K562 (cell line): ENCODE data around the gene PTTG1IP. TPM values are rescaled to one million over a fixed set of nuclear protein-coding genes. Genes with fewer than 3 reads are reported as not detected.

Experiments used
- ATAC-seq: fragments of 200-7000 bp; cut with Tn5 transposase; 3 replicates; pipeline ENCODE4 v1.9.1; 2020; ENCODE audit warnings: moderate library complexity
- BruUV-seq: library from RNA; stranded (reverse); fragments of 400-500 nt; replicated peaks from 2 replicates; lab custom pipeline; 2021; lab: Mats Ljungman, UMichigan
- CTCF ChIA-PET: fragments of 300-600 bp; formaldehyde crosslinking; extraction: SDS; loops from one replicate; lab custom pipeline; 2021; ENCODE audit warnings: low intra/inter-chr PET ratio; lab: Yijun Ruan, JAX
- POLR2A ChIA-PET: fragments of 300-600, 350-650 bp; sonication (Branson Sonifier 250); formaldehyde crosslinking; extraction: SDS; loops from one replicate; lab custom pipeline; 2021; ENCODE audit warnings: antibody characterized with exemption, inconsistent platforms; lab: Yijun Ruan, JAX
- DNase-seq, 4 experiments: peaks; one replicate each; pipeline versions ENCODE4 v3.0.0 to v3.0.0-alpha.2; 2011 to 2018; ENCODE audit warnings: low spot score in 3 of 4, mixed read lengths in 3 of 4; ENCODE audit errors: extremely low read depth in 1 of 4
- FAIRE-seq: peaks from 2 replicates; lab custom pipeline; 2011; peaks lifted over from hg19 to GRCh38; lab: Jason Lieb, UNC
- H2AFZ ChIP-seq: 2 replicates; pipeline ENCODE4 v1.6.0; 2011; ENCODE audit warnings: low read depth, low read length, control low read depth, inconsistent platforms
- H3K27ac ChIP-seq: fragments of 200-600 bp; 3 replicates; pipeline ENCODE4 v1.8.0; 2011; ENCODE audit warnings: low read depth, mild to moderate bottlenecking, control low read depth, inconsistent platforms, low read length, moderate library complexity, mixed read lengths; ENCODE audit errors: extremely low read depth
- H3K27me3 ChIP-seq, 2 experiments: fragments of 300-600 bp in 1 of 2; 2 replicates in 1 of 2; 3 replicates in 1 of 2; pipeline versions ENCODE4 v1.6.0 to v1.8.0; 2011; ENCODE audit warnings: inconsistent platforms in 2 of 2, low read length in 2 of 2, mild to moderate bottlenecking in 1 of 2, mixed read lengths in 1 of 2, moderate library complexity in 1 of 2; ENCODE audit not compliant: control insufficient read depth in 2 of 2, insufficient read depth in 2 of 2
- H3K36me3 ChIP-seq: fragments of 300-600 bp; 3 replicates; pipeline ENCODE4 v1.8.0; 2011; ENCODE audit warnings: mild to moderate bottlenecking, low read length, inconsistent platforms; ENCODE audit not compliant: control insufficient read depth, insufficient read depth
- H3K4me1 ChIP-seq, 2 experiments: fragments of 200-600 bp in 1 of 2; replicated peaks in 1 of 2; 2 replicates in 1 of 2; 3 replicates in 1 of 2; pipeline versions ENCODE4 v1.5.1 to v1.8.0; 2011; ENCODE audit warnings: inconsistent platforms in 2 of 2, low read length in 2 of 2, mild to moderate bottlenecking in 1 of 2, mixed read lengths in 1 of 2, moderate library complexity in 1 of 2; ENCODE audit not compliant: control insufficient read depth in 2 of 2, insufficient read depth in 2 of 2
- H3K4me2 ChIP-seq: 2 replicates; pipeline ENCODE4 v1.6.1; 2011; ENCODE audit warnings: low read length, control low read depth, inconsistent platforms, mixed read lengths; ENCODE audit not compliant: insufficient read depth
- H3K4me3 ChIP-seq: fragments of 200-600 bp; sonication (generic), shearing (Covaris generic); 2 replicates; pipeline ENCODE4 v1.5.1; 2016; ENCODE audit warnings: control low read depth, inconsistent platforms
- H3K79me2 ChIP-seq: fragments of 200-600 bp; 3 replicates; pipeline ENCODE4 v1.8.0; 2011; ENCODE audit warnings: low read length, inconsistent platforms; ENCODE audit not compliant: control insufficient read depth, insufficient read depth
- H3K9ac ChIP-seq, 2 experiments: 2 replicates each; pipeline versions ENCODE4 v1.6.0 to v1.6.1; 2011; ENCODE audit warnings: low read depth in 2 of 2, low read length in 2 of 2, control low read depth in 1 of 2, inconsistent platforms in 1 of 2, mild to moderate bottlenecking in 1 of 2, mixed read lengths in 1 of 2; ENCODE audit not compliant: insufficient read depth in 1 of 2
- H3K9me1 ChIP-seq: one replicate; pipeline ENCODE4 v1.6.0; 2011; ENCODE audit warnings: inconsistent platforms, mild to moderate bottlenecking, low read length, moderate library complexity; ENCODE audit not compliant: control insufficient read depth, insufficient read depth
- H3K9me3 ChIP-seq: replicated peaks from 2 replicates; pipeline ENCODE4 v1.5.1; 2011; ENCODE audit warnings: low read depth, low read length, inconsistent platforms; ENCODE audit not compliant: control insufficient read depth, insufficient read depth
- H4K20me1 ChIP-seq: replicated peaks from 2 replicates; pipeline ENCODE4 v1.6.1; 2011; ENCODE audit warnings: low read length, inconsistent platforms, mixed read lengths; ENCODE audit not compliant: control insufficient read depth, insufficient read depth
- MITF ChIP-seq: IDR thresholded peaks from 2 replicates; pipeline ENCODE4 v1.6.1; 2014; ENCODE audit warnings: antibody characterized with exemption
- WGBS: fragments of 100-300 bp; shearing (Covaris generic); methylation state at CpG from one replicate; pipeline ENCODE4 v1.1.6; 2016; ENCODE audit warnings: low coverage, mixed read lengths; ENCODE audit not compliant: insufficient coverage; ENCODE audit errors: missing lambda C conversion rate; 5-methylcytosine and 5-hydroxymethylcytosine counted together
- in situ Hi-C: fragments of 300-500 bp; cut with MboI; formaldehyde crosslinking; loops from 4 replicates; pipeline ENCODE4 v1.15.0; 2018; ENCODE audit warnings: inconsistent platforms, mixed read lengths
- intact Hi-C: fragments of 100-400 bp; cut with micrococcal nuclease; formaldehyde crosslinking; loops from 2 replicates; pipeline ENCODE4 v1.14.2; 2022
- polyA plus RNA-seq, 8 experiments: library from polyadenylated mRNA; depleted of rRNA in 4 of 8; stranded (reverse) in 5 of 8; unstranded in 3 of 8; fragments of >200 nt; fragmentation: Nextera tagmentation in 2 of 8; fragmentation: Illumina TruSeq in 1 of 8; extraction: Ambion mirVana in 2 of 8; extraction: Trizol in 1 of 8; gene quantifications; 2 replicates each; pipeline versions ENCODE4 v1.2.1 to v1.2.3, GENCODE V29; 2011 to 2014; ENCODE audit warnings: inconsistent platforms in 1 of 8, missing spikeins in 1 of 8
- total RNA-seq, 7 experiments: library from RNA; depleted of rRNA in 6 of 7; stranded (reverse); fragments of >200 nt in 6 of 7; fragmentation: Illumina TruSeq in 2 of 7; extraction: Trizol in 2 of 7; gene quantifications; 2 replicates each; pipeline versions ENCODE4 v1.2.1 to v1.2.3, GENCODE V29; 2011 to 2021; ENCODE audit warnings: low replicate concordance in 1 of 7

PTTG1IP gene
- total and polyA plus RNA-seq, 9 of the 15 experiments (the other 6 are each of a cell fraction or from before 2014, with no cell fraction given), result 5.0 to 99.3 (median 82.4) TPM

DNA sequence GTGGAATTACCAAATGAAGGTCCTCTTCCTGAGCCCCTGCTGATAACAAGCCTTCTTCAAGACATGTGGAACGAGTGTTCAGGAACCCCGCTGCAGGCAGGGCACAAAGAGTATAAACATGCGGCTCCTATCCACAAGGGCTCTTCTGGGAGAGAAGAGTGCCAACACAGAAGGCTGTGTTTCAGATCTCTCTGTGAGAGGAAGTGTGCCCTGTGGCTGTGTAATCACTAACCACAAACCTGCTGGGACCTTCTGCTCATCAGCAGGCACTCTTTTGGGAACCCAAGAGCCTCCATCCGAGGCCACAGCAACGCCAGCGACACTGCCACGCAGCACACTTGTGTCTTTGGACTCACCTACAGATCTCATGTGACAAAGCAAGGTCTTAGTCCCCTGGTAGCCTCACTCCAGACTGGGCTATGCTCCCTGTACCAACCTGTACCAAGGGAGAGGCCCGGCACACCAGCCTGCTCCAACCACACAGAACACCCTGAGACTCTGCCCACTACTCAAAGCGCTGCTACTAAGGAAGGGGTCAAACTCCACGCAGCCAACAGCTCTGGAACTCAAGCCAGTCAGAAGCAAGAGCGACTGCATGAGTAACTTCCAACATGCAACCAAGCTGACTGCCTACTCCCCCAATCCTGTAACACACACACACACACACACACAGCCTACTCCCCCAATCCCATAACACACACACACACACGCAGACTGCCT, 7.8 kb downstream of the PTTG1IP start:
- Histone ChIP-seq H2AFZ (no peak overlapping the region), H3K27me3 (no peaks in the 10 kb centered on the region), H3K36me3 (peaks cover 52% of the 10 kb centered on the region), H3K4me2 (no peak overlapping the region), H3K9ac (peak overlapping the region in 1 of 2 experiments; percentile 2; a peak in 2 of 4 replicates), H3K27ac (no peak overlapping the region; the same call in 2 of the 3 replicates), H4K20me1 (peaks cover 42% of the 10 kb centered on the region), H3K9me3 (no peaks in the 10 kb centered on the region), H3K79me2 (peaks cover 87% of the 10 kb centered on the region), H3K4me3 (no peak overlapping the region), H3K9me1 (peaks cover 13% of the 10 kb centered on the region), H3K4me1 (peaks cover 31 to 41% of the 10 kb centered on the region in 2 experiments)
- ATAC-seq (no peak), DNase-seq (no peak), FAIRE-seq (no peak)
- POLR2A ChIA-PET, result interaction anchor here (0.9 to 1.1 kb wide), 4 partner anchors 8 to 76 kb away, joined by 3 to 5 read pairs (median 3); no protein-coding TSS in a partner anchor
- intact Hi-C loops, result no loop called here
- CTCF ChIA-PET, result no interaction called here
- WGBS, result 90% methylated on average over 12 of the region's 12 CpGs
- no TSS peak for BruUV-seq
- TF ChIP-seq MITF, result no peak
- in situ Hi-C loops, result no loop called here
